ENCODE measurements around the gene HSPBAP1. TPM values are rescaled to one million over a fixed set of nuclear protein-coding genes. Genes with fewer than 3 reads are reported as not detected.

The HSPBAP1 gene
- total and polyA plus RNA-seq, 2 of the 4 experiments (the other 2 are of a cell fraction), result 2.6 to 4.8 TPM

DNA sequence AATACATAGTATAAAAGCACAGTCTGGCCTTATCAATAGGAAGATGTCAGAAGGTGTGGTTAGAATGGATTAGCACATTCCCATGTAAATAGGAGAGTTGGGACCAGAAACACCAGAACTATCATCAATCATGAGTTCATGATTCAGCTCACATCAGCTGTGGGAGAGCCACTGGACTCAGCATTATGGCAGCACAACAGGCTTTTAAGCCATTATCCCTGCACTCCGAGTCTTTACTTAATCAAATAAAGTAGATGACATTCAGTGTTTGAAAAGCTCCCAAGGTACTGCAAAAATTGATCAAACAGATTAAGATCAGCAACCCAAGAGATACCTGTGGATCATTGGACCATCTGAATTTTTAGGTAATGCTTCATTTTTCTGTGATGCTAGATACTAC lies 88.3 kb downstream of the HSPBAP1 start:
- H4K20me1 ChIP-seq (ENCODE audit: insufficient read depth, low read length), result no peaks in the 10 kb centered on the region
- no peak overlapping the region for H4K5ac ChIP-seq (ENCODE audit: low read depth, low read length)
- no peak overlapping the region for H3K4me2 ChIP-seq (ENCODE audit: low read depth, low read length)
- peaks cover 20% of the 10 kb centered on the region for H3K36me3 ChIP-seq (ENCODE audit: control insufficient read depth, insufficient read depth, low read length)
- no peak overlapping the region for H2BK120ac ChIP-seq (ENCODE audit: low read depth, low read length)
- H3K56ac ChIP-seq (ENCODE audit: extremely low read depth, insufficient read depth, low read length), result no peak overlapping the region
- intact Hi-C loops (cut with micrococcal nuclease) (no loop called here), dilution Hi-C loops (cut with HindIII; ENCODE audit: low sequenced_read_pairs, unreplicated experiment) (no loop called here), in situ Hi-C loops (cut with MboI; ENCODE audit: low sequenced_read_pairs) (no loop called here)
- H3K9me3 ChIP-seq (ENCODE audit: control insufficient read depth, insufficient read depth, low read length), result no peaks in the 10 kb centered on the region
- no peak for DNase-seq
- no peak overlapping the region for H3K23ac ChIP-seq (ENCODE audit: low read depth, low read length)
- H4K8ac ChIP-seq (ENCODE audit: low read depth in 2 of 2, low read length in 2 of 2), result no peak overlapping the region
- H2BK15ac ChIP-seq (ENCODE audit: low read depth, low read length), result no peak overlapping the region
- H3K4me3 ChIP-seq (ENCODE audit: insufficient read depth, low read depth, low read length), result no peak overlapping the region
- ChIA-PET POLR2A (ENCODE audit: unreplicated experiment) (no interaction called here), CTCF (interaction anchor here (0.7 kb wide), 1 partner anchor 262 kb away, joined by 3 read pairs; no protein-coding TSS in a partner anchor)
- H2AK5ac ChIP-seq (ENCODE audit: low read depth, low read length), result no peak overlapping the region
- ATAC-seq (ENCODE audit: low read depth), result no peak
- H2AFZ ChIP-seq (replicated peaks; ENCODE audit: low read length, poor library complexity), result no peak overlapping the region
- H2BK5ac ChIP-seq (ENCODE audit: low read depth, low read length, poor library complexity, severe bottlenecking), result no peak overlapping the region
- no peak overlapping the region for H3K14ac ChIP-seq (replicated peaks; ENCODE audit: low read depth, low read length)
- no peaks in the 10 kb centered on the region for H3K9me1 ChIP-seq (ENCODE audit: insufficient read depth, low read length)
- no peak overlapping the region for H3K18ac ChIP-seq (ENCODE audit: low read depth, low read length)
- H3K4ac ChIP-seq (ENCODE audit: low read depth, low read length), result no peak overlapping the region
- H2AK9ac ChIP-seq (replicated peaks; ENCODE audit: low read depth, low read length, poor library complexity), result no peak overlapping the region
- no peak for TF ChIP-seq FOS (IDR thresholded peaks at IDR 0.05; ENCODE audit: low read depth, low read length)
- TF ChIP-seq SMC3 (IDR thresholded peaks at IDR 0.05; ENCODE audit: low read depth, low read length), result no peak
- no peak for TF ChIP-seq MAZ (IDR thresholded peaks at IDR 0.05; ENCODE audit: borderline replicate concordance, low read depth, low read length)
- no peak for TF ChIP-seq CEBPB (IDR thresholded peaks at IDR 0.05; ENCODE audit: low read depth, low read length)
- TF ChIP-seq, protein P1, sequence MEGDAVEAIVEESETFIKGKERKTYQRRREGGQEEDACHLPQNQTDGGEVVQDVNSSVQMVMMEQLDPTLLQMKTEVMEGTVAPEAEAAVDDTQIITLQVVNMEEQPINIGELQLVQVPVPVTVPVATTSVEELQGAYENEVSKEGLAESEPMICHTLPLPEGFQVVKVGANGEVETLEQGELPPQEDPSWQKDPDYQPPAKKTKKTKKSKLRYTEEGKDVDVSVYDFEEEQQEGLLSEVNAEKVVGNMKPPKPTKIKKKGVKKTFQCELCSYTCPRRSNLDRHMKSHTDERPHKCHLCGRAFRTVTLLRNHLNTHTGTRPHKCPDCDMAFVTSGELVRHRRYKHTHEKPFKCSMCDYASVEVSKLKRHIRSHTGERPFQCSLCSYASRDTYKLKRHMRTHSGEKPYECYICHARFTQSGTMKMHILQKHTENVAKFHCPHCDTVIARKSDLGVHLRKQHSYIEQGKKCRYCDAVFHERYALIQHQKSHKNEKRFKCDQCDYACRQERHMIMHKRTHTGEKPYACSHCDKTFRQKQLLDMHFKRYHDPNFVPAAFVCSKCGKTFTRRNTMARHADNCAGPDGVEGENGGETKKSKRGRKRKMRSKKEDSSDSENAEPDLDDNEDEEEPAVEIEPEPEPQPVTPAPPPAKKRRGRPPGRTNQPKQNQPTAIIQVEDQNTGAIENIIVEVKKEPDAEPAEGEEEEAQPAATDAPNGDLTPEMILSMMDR (conservative IDR thresholded peaks at IDR 0.05; ENCODE audit: low read depth, low read length), result no peak
- no peak for TF ChIP-seq MAFK (IDR thresholded peaks at IDR 0.05; ENCODE audit: low read depth, low read length)
- TF ChIP-seq, protein P2, sequence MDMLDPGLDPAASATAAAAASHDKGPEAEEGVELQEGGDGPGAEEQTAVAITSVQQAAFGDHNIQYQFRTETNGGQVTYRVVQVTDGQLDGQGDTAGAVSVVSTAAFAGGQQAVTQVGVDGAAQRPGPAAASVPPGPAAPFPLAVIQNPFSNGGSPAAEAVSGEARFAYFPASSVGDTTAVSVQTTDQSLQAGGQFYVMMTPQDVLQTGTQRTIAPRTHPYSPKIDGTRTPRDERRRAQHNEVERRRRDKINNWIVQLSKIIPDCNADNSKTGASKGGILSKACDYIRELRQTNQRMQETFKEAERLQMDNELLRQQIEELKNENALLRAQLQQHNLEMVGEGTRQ (IDR thresholded peaks at IDR 0.05; ENCODE audit: low read depth, low read length), result no peak
- no peak for TF ChIP-seq RCOR1 (IDR thresholded peaks at IDR 0.05; ENCODE audit: insufficient replicate concordance, low read length)
- TF ChIP-seq, protein P3, sequence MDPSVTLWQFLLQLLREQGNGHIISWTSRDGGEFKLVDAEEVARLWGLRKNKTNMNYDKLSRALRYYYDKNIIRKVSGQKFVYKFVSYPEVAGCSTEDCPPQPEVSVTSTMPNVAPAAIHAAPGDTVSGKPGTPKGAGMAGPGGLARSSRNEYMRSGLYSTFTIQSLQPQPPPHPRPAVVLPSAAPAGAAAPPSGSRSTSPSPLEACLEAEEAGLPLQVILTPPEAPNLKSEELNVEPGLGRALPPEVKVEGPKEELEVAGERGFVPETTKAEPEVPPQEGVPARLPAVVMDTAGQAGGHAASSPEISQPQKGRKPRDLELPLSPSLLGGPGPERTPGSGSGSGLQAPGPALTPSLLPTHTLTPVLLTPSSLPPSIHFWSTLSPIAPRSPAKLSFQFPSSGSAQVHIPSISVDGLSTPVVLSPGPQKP (IDR thresholded peaks at IDR 0.05; ENCODE audit: borderline replicate concordance, low read depth, low read length), result no peak
- TF ChIP-seq NFE2L2 (IDR thresholded peaks at IDR 0.05; ENCODE audit: low read depth, low read length), result no peak
- no peak for TF ChIP-seq POLR2A (IDR thresholded peaks at IDR 0.05; ENCODE audit: low read depth, low read length)
- no peaks in the 10 kb centered on the region for H3K79me1 ChIP-seq (ENCODE audit: low read depth in 1 of 2, low read length in 2 of 2)
- no peak overlapping the region for H3K27ac ChIP-seq (ENCODE audit: insufficient read depth, low read length)
- no peak overlapping the region for H2BK20ac ChIP-seq (ENCODE audit: low read depth, low read length)
- WGBS, 2 experiments (ENCODE audit: extremely low coverage in 2 of 2, insufficient read length in 1 of 2), result no CpG with 5 or more reads among the region's 1 CpG
- H3K4me1 ChIP-seq (ENCODE audit: control insufficient read depth, insufficient read depth, low read length), result no peaks in the 10 kb centered on the region
- BruUV-seq (replicated peaks), result no TSS peak
- no peak overlapping the region for H3K9ac ChIP-seq (ENCODE audit: low read depth, low read length)
- no peak overlapping the region for H4K91ac ChIP-seq (ENCODE audit: insufficient read depth, low read depth, low read length)
- no peaks in the 10 kb centered on the region for H3K27me3 ChIP-seq (ENCODE audit: control insufficient read depth, insufficient read depth, low read length)
